Measurements from ENCODE around the gene LYRM4.
A peak's percentile ranks its signal among the peaks of the same experiment; 100 is the strongest.

The LYRM4 gene

DNA sequence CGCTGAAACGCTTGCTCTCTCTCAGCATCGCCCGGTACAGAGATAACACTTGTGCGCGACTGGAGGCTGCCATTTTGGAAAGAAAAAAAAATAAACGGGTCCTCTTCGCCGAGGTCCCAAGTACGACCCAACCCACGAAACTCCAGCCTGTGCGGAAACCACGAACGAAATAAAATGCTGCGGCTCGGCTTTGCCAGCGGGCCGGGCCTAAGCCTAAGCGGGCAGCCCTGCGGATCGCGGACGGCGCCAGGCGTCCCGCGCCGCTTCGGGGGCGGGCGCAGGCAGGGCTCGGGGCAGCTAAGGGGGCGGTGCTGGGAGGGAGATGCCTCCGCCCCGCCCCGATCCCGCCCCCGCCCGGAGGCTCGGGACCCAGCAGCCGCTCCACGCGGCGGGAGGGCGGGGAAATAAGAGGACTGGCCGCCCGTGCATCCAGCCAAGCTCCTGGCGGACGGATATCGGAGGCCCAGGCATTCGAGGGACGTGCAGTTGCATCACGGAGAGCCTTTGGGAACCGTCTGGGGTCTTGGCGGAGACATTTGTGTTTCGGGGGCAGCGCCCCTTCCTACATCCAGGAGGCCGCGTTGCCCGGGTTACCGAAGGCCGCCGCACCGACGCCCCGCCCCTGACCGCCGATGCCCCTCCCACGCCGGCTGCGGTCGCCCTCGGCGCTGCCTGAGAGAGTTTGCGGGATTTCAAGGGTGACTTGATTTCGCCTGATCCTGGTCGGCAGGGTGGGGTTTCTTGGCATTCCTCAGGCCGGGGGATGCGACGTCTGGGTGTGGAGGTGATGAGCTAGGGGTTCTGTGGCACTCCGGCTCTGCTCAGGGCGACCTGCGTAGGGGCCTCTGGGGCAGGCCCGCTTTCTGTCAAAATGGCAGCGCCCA is at the start of gene LYRM4, which contains the start of gene FARS2:
Gene LYRM4 (minus strand): TSS at position 290 of the 884 bp plus-strand sequence. CDS start 217 bp downstream, at position 73.
Gene FARS2 (plus strand): TSS at position 853 of the 884 bp plus-strand sequence.
- DNase-seq: peak; percentile 75 to 96

DNA sequence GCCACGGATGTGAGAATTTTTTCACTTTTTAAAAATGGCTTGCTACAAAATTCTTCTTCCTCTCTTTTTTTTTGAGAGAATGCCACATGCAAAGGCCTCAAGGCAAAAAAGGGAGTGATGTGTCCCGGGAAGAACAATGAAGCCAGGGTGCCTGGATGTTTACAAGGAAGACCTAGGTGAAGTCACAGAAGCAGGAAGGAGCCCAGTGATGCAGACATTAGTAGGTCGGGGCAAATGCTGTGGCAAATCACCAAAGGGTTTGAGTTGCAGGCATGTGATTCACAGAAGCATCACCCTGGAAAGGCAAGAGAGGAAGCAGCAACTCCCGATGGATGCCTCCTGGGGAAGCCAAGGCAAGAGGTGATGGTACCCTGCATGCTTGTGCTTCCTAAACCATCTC is 47.3 kb upstream of the LYRM4 start:
- DNase-seq: no peak

DNA sequence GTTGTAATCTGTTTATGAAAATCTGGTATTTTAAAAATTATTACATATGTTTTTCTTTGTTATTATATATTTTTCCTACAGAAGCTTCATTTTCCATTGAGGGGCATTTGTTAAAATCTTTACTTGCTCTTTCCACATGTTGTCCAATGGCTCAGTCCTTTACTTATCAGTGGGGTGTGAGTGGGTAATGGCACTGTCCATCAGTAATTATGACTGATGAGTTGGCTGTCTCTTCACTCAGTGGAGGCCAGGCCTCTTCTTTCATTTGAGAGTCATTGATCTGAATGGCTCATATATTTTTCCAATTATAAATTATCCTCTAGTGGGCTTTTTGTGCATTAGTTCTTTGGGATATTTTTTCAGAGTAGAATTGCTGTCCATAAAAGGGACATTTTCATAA is 46.3 kb upstream of the LYRM4 start:
- DNase-seq: no peak

DNA sequence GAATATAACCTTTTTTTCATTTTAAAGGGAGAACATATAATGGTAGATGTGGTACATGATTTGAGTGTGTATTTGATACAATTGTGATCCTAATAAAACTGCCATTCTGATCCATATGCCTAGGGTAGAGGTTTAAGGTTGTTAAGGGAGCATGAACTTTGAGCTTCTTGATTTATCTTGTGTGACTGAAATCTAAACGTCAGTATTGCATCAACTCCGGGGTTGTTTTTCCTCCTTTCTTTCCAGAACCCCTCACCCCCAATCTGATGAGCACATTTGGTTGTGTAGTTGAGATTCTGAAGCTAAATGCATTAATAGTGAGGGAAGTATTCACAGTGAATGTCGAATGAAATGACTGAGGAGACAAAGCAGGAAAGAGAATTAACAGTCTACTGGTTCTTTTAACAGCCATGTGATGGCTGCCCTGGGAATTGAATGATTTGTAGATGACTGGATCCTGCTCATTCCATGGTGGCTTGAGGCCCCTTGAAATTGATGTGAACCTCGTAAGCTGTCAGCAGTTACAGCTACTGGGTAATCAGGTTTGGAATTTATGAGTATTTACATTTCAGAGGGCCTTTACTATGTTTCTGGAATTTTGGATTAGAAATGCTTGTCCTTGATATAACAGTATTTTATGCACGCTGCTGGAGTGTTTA is 45.3 kb upstream of the LYRM4 start:
- DNase-seq: no peak

DNA sequence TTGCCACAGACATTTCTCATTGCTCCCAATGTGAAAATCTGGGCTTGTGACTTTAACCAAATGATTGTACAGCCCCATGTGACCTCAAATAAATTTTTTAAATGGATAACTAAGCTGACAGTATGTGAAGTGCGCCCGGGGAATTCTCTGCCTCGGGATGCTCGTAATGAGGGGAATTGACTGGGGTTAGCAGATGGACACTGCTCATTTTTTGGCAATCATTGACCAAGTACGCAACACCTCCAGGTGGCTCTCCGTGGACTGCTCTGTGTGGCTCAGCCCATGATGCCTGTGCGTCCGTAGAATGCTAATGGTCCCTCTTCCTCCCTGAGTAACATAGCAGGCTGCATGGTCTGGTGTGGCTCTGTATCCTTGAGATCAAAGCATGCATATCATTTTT is 42.9 kb upstream of the LYRM4 start:
- DNase-seq: no peak

DNA sequence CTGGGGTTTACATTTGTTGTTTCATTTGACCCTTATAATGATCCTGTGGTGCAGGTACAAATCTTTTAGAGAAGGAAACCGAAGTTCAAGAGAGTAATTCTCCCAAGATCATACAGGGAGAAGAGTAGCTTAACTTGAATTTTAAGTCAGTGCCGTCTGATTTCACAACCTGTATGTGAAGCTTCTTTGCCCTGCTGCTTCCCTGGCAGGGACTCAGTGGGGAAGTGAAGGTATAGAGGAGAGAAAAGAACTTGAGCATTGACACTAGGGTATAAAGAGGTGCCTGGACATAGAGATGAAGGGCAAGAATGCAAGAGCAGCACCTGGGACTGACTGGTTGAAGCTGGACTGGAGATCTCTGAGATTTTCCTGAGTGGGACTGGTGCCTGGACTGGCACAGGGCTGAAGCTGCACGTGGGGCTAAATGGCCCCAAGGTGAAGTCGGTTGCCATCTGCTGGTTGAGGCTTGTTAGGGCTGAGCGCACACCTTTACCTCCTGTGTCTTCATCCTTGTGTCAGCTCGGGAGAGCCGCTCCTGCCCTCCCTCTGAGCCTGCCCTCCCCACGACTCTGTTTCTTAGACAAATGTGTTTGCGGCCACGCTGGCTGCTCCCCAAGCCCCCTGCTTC is 42.4 kb upstream of the LYRM4 start:
- peak in 1 of 2 experiments; percentile 5 for DNase-seq

DNA sequence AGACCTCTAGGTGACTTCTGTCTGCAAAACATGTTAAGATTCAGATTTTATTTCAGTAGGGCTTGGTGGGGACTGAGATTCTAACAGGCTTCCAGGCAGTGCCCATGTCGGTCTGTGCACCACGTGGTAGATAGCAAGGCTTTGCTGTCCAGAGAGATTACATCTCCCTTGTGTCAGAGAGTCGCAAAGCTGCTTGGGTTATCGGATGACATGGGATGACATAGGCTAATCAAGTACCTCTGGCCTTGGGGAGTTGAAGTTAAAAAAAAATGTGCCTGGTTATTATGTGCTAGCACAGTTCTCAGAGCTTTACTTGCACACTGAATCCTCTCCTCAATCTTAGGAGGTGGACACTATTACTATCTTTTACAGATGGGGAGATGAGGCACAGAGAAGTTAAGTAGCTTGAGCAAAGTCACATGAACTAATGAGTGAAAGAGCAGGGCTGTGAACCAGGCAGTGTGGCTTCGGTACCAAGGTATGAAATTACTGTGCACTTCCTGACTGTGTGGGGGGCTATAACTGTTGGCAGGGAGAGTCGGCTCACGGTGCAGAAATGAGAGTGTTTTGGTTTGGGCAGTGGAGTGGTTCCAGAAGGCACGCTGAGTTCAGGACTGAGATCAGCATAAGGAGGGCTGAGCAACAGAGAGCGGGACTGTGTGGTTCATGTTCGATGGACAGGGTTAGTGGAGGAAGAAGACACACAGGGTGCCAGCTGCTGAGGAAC is 41.6 kb upstream of the LYRM4 start:
- DNase-seq: no peak

DNA sequence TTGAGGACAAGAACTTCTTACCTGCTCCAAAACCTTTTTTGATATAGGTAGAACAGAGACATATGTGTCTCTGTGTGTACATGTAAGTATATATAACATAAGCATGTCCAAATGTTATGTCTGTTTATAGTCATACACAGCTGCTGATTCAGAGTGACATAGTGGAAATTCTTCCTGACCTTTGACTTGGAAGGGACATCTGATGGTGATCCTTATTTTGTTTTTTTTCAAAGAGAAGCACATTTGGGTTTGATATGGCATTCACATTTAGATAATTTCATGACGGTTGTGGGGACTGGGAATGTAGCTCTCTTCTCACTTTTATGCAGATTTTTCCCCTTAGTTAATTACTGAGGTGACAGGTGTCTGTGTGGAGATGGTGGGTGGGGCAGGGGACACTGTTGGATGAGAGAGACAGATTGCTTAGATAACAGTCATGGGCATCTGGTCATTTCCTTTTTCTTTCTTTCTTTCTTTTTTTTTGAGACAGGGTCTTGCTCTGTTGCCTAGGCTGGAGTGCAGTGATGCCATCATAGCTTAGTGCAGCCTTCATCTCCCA is 39.5 kb upstream of the LYRM4 start:
- DNase-seq: no peak

DNA sequence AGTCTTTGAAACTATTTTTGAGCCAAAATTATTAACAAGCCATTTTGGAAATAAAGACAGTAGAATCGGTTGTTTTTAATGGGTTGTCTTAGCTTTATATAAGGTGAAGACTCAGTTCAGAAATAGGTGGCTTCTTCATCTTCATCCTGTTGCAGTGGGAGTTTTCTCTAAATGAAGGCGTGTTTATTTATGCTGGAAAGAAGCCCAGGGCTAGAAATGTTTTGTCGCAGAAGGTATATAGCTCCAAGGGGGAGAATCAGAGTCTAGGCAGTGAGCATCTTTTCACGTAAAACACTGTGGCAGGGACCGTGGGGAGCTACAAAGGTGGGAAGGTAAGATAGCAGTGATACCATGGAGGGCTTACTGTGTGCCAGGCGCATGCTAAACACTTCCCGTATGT is 34.9 kb upstream of the LYRM4 start:
- no peak for DNase-seq

DNA sequence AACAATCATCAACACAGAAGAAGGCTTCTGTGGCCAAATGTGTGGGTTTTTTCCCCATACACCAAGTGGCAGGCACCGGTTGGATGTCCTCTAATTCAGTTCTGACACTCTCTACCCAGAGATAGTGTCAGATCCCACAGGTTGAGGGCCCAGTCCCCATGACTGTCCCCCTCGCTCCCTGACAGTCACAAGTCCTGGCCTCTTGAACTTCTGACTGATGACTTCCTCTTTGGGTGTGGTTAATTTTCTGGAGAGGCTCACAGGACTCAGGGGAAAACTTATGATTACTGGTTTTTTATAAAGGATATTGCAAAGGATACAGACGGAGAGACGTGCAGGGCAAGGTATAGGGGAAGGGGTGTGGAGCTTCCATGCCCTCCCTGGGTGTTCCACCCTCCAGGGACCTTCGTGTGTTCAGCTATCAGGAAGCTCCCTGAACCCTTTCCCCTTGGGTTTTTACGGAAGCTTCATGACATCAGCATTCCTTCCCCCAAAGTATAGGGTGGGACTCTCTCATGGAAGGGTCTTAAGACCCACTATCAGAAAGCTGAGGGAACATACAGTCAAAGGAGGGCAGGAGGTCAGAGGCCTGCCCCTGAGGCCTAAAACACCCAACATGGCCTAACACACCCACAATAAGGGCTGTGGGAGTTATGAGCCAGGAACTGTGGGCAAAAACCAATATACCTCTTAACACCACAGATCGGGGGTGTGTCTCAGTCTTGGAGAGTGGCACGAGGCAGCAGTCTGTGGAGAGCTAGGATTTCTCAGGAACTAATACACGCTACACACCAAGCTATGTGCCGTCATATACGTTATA is 33.9 kb upstream of the LYRM4 start:
- DNase-seq: no peak

DNA sequence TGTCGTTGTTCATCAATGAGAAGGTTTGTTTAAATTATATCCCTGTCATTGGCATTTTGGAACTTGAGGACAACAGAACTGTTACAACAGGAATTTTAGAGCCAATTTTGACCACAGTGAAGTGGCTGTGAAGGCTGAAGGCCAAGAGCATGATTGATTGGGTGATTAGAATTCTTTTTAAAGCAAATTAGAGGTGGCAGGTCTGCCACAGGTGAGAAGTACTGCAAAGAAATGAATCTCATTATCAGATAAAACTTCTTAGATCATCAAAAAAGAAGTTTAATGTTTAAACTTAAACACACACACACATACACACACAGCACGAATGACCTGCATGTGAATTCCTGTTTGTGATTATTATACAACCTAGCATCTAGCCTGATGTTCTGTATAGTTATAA is 32.9 kb upstream of the LYRM4 start:
- DNase-seq: no peak

DNA sequence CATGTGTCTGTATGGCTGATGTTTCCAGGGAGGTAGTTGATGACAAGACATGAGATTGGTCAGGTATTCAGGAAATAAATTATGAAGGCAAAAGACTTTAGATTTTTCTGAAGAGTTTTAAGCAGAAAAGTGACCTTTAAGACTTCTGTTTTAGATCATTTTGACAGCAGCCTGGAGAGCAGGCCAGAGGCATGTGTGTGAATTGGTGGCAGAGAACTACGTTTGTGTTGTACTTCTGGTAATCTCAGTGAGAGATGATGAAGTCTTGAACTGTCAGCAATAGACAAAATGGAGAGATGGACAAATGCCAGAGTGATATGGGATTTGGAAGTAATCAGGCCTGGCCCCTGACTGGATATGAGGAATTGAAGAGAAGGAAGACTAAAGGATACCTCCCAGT is 31.4 kb upstream of the LYRM4 start:
- DNase-seq: no peak

DNA sequence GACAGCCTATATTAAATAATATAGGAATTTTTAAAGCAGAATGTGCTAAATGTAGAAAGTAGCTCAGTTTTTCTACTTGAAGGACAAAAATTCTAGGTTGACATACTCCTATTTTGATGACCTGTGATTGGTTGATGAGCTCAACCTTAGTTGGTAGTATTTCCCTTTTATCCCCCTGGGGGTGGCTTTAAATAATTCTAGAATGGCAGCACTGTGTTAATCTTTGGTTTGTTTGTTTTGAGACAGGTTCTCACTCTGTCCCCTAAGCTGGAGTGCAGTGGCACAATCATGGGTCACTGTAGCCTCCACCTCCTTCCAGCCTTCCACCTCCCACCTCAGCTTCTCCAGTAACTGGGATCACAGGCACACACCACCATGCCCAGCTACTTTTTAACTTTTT is 29.8 kb upstream of the LYRM4 start:
- no peak for DNase-seq

DNA sequence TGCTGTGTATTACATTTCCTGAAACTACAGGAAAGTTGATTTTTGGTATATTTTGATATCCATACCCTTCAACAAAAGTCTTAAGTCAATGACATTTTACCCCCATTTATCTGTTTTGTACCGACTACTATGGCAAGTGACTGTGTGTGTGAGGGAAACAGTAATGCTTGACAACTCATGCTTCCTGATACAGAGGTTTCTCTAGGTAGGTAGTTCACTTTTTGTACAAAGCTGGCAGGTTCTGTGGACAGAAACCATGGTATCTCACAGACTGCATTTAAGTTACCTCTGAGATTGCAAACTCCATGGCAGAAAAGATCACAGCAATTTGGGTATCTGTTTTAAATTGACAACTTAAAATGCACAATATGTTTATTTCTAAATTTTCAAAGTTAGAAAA is 29.3 kb upstream of the LYRM4 start:
- DNase-seq: no peak

DNA sequence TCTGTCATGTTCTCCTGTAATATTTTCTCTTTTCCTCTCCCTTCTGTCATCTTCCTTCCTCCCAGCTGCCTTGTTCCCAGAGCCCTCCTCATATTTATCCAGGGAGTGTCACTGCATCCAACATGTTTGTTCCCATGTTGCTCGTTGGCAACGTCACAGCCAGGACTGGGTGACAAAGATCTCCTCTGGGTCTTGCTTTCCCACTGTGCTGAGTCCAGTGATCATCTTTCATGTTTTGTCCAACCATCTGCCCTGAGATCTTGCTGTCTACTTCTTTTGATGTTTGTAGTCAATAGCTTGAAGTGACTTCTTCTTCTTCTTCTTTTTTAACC is 27.2 kb upstream of the LYRM4 start:
- no peak for DNase-seq

DNA sequence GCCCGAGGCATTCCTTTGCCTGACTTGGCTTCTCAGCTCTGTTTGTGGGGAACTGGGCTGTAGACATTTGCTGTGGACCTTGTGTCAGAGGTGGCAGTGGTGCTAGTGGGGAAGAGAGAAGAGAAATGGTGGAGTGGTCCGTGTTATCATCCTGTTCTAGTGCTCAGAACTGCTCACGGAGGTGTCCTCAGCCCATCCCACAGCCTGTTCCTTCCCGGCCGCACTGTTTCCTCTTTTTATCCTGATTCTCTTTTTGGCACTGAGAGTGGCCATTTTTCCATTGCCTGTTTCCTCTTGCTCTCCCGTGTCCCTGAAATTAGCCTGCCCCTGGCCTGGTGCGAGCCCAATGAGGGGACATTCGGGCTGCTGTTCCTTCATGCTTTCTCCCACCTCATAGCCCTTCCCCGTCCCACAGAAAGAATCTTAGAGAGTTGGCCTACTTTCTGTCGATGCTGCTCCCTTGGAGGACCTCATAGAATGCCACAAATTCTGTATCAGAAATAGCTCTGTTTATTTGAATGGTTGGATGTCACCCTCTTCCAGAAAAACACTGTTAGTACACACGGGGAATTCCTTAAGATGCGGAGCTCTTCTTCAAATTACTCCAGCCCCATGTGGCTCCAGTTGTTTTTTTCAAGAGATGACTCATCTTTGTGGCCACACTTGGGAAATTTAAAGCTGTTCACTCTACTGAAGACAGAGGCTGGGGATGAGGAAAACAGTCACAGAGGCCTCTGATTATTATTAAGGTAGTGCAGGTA is 26.6 kb upstream of the LYRM4 start:
- no peak for DNase-seq

DNA sequence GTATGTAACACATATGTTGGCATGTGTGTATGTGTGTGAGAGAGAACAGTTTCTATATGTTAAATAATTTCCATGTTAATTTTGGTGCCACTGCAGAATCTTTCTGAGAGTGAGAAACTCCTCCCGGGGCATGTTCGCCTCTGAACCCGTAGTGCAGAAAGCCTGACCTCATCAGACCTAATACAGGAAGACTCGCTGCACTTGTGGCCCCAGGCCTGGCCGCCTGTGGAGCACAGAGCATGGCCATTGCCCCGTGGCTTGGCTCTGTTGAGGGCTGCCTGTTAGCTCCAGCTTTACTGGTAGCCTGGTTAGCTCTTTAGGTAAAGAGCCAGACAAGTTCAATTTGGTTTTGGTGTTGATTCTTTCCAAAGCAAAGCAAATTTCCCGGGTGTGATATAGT is 26.0 kb upstream of the LYRM4 start:
- DNase-seq: no peak

DNA sequence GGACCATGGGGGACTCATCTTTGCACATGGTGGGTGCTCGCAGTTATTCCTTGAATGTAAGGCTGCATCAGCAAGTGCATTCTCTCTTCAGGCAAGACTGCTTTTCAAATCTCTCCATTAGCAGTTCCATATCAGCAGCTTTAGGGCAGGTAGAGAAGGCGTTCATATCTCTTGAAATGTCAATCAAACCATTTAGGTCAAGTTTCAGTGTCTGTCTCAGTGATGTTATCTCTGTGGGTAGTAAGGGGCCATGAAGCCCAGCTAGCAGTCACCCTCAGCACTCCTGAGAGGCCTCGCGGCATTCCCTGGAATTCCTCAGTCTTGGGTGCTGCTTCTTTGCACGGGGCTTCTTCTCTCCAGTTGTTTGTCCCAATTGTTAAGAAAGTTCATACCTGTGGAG is 24.8 kb upstream of the LYRM4 start:
- DNase-seq: no peak

DNA sequence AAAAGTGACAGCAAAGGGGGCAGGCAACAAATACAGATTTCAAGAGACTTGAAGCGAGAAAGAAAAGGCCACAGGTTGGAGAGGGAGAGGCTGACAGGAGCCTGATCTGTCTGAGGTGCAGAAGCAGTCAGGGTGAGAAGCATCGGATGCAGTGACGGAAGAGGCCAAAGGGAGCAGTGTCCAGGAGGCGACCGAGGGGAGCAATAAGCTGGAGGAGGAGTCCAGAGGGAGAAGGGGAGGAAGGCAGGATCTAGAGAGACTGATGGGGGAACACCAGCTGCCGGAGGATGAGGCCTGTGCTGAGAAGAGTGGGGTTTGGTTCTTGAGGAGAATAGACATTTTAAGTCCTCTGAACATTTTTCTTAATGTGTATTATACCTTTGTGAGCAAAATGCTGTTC is 24.3 kb upstream of the LYRM4 start:
- no peak for DNase-seq

DNA sequence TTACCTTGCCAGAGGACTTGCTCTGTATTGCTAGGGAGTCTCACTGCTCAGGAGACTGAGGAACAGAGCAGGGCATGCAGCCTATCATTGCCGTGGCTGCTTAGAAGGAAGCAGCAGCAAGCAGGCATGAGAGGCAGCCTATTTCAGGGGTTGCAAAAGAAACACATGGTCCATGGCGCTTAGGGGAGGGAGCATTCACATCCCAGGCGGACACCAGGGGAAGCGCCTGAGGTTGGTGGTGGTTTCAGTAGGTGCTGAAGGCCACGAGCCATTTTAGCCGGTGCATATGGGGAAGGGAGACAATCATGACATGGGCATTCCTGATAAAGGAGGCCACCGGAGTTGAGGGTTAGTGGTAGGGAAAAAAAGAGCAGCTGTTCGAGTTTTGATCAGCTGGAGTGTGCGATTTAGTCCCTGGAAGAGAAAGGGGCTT is 21.5 kb upstream of the LYRM4 start:
- no peak for DNase-seq

DNA sequence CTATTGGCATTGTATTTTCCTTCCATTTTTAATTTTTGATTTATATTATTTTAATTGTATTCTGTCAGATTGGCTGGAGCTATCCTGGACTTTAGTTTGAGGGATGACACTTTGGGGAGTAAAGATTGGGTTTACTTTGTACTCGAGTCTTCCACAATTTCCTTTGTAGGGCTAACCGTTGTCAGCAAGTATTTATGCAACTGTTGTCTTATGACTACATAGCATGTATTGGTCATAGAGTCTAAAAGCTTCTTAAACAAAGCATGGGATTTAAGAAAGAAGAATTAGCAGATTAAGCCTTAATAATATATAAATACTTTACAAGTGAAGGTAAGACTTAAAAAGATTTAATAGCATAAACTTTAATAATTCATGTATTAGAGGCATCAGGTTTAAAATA is 20.2 kb upstream of the LYRM4 start:
- no peak for DNase-seq
